Nephron progenitor cell (in vitro differentiated cells): Measurements from ENCODE around the gene CCPG1.
A peak's percentile ranks its signal among the peaks of the same experiment; 100 is the strongest.

ENCODE experiments used
- DNase-seq: peaks from one replicate; pipeline ENCODE4 v3.0.0; 2021
- H3K27ac Mint-ChIP-seq: 2 replicates; pipeline ENCODE4 v1.8.0; 2021; ENCODE audit warnings: mild to moderate bottlenecking, moderate library complexity, mixed read lengths
- H3K27me3 Mint-ChIP-seq: 2 replicates; pipeline ENCODE4 v1.8.0; 2021; ENCODE audit warnings: mild to moderate bottlenecking, low read depth, mixed read lengths; ENCODE audit not compliant: poor library complexity
- H3K36me3 Mint-ChIP-seq: 2 replicates; pipeline ENCODE4 v1.8.0; 2021; ENCODE audit warnings: low read depth, mixed read lengths
- H3K4me1 Mint-ChIP-seq: 2 replicates; pipeline ENCODE4 v1.8.0; 2021; ENCODE audit warnings: mixed read lengths
- H3K4me3 Mint-ChIP-seq: 2 replicates; pipeline ENCODE4 v1.8.0; 2021; ENCODE audit warnings: mild to moderate bottlenecking, moderate library complexity, mixed read lengths
- H3K9me3 Mint-ChIP-seq: 2 replicates; pipeline ENCODE4 v1.8.0; 2021; ENCODE audit warnings: mild to moderate bottlenecking, moderate library complexity, mixed read lengths
- CTCF ChIP-seq: fragments of 200-600 bp; sonication (generic); IDR thresholded peaks from 2 replicates; pipeline ENCODE4 v1.5.0; 2021; ENCODE audit warnings: antibody characterized with exemption

CCPG1 gene

GRCh38 chr15:55353025-55353424 lies 55.1 kb downstream of the CCPG1 start:
- TF ChIP-seq CTCF: no peak
- no peak overlapping the region for H3K4me3 Mint-ChIP-seq
- peaks cover 29% of the 10 kb centered on the region for H3K36me3 Mint-ChIP-seq
- peaks cover 5% of the 10 kb centered on the region for H3K9me3 Mint-ChIP-seq
- no peak overlapping the region for H3K27ac Mint-ChIP-seq
- no peaks in the 10 kb centered on the region for H3K27me3 Mint-ChIP-seq
- H3K4me1 Mint-ChIP-seq: peaks cover 5% of the 10 kb centered on the region
- DNase-seq: no peak

- H3K36me3 Mint-ChIP-seq: peaks cover 42% of the 10 kb centered on the region
- TF ChIP-seq CTCF: no peak
- H3K9me3 Mint-ChIP-seq: peaks cover 5% of the 10 kb centered on the region
- no peak for DNase-seq
- H3K27ac Mint-ChIP-seq: no peak overlapping the region
- H3K27me3 Mint-ChIP-seq: no peaks in the 10 kb centered on the region
- H3K4me1 Mint-ChIP-seq: peaks cover 5% of the 10 kb centered on the region
- H3K4me3 Mint-ChIP-seq: no peak overlapping the region
Measured at GRCh38 chr15:55349282-55349681, 58.9 kb downstream of the CCPG1 start.

GRCh38 chr15:55348281-55348778 lies 59.8 kb downstream of the CCPG1 start:
- no peak for DNase-seq
- peaks cover 5% of the 10 kb centered on the region for H3K9me3 Mint-ChIP-seq
- no peak overlapping the region for H3K4me3 Mint-ChIP-seq
- TF ChIP-seq CTCF: no peak
- no peak overlapping the region for H3K27ac Mint-ChIP-seq
- H3K4me1 Mint-ChIP-seq: peaks cover 5% of the 10 kb centered on the region
- H3K27me3 Mint-ChIP-seq: no peaks in the 10 kb centered on the region
- peaks cover 42% of the 10 kb centered on the region for H3K36me3 Mint-ChIP-seq

- Mint-ChIP-seq H3K36me3 (peaks cover 32% of the 10 kb centered on the region), H3K4me1 (peaks cover 5% of the 10 kb centered on the region), H3K9me3 (no peaks in the 10 kb centered on the region), H3K27me3 (no peaks in the 10 kb centered on the region), H3K4me3 (no peak overlapping the region), H3K27ac (peak overlapping the region; percentile 20)
- DNase-seq: no peak
- TF ChIP-seq CTCF: no peak
Measured at GRCh38 chr15:55344206-55344605, 64.0 kb downstream of the CCPG1 start.

- no peak overlapping the region for H3K27ac Mint-ChIP-seq
- H3K4me1 Mint-ChIP-seq: no peaks in the 10 kb centered on the region
- H3K36me3 Mint-ChIP-seq: peaks cover 27% of the 10 kb centered on the region
- DNase-seq: no peak
- no peak for TF ChIP-seq CTCF
- no peaks in the 10 kb centered on the region for H3K27me3 Mint-ChIP-seq
- no peaks in the 10 kb centered on the region for H3K9me3 Mint-ChIP-seq
- no peak overlapping the region for H3K4me3 Mint-ChIP-seq
Measured at GRCh38 chr15:55343168-55343567, 65.0 kb downstream of the CCPG1 start.

GRCh38 chr15:55337160-55337559 lies 71.0 kb downstream of the CCPG1 start:
- H3K27me3 Mint-ChIP-seq: no peaks in the 10 kb centered on the region
- H3K36me3 Mint-ChIP-seq: peaks cover 6% of the 10 kb centered on the region
- H3K4me1 Mint-ChIP-seq: no peaks in the 10 kb centered on the region
- H3K27ac Mint-ChIP-seq: no peak overlapping the region
- no peak for TF ChIP-seq CTCF
- H3K9me3 Mint-ChIP-seq: no peaks in the 10 kb centered on the region
- DNase-seq: no peak
- H3K4me3 Mint-ChIP-seq: no peak overlapping the region
